Measurements from ENCODE around the gene CLCN4. TPM values are rescaled to one million over a fixed set of nuclear protein-coding genes. Genes with fewer than 3 reads are reported as not detected.
A peak's percentile ranks its signal among the peaks of the same experiment; 100 is the strongest.

The CLCN4 gene
- total RNA-seq (ENCODE audit: insufficient read depth, low replicate concordance), result 6.3 TPM

DNA sequence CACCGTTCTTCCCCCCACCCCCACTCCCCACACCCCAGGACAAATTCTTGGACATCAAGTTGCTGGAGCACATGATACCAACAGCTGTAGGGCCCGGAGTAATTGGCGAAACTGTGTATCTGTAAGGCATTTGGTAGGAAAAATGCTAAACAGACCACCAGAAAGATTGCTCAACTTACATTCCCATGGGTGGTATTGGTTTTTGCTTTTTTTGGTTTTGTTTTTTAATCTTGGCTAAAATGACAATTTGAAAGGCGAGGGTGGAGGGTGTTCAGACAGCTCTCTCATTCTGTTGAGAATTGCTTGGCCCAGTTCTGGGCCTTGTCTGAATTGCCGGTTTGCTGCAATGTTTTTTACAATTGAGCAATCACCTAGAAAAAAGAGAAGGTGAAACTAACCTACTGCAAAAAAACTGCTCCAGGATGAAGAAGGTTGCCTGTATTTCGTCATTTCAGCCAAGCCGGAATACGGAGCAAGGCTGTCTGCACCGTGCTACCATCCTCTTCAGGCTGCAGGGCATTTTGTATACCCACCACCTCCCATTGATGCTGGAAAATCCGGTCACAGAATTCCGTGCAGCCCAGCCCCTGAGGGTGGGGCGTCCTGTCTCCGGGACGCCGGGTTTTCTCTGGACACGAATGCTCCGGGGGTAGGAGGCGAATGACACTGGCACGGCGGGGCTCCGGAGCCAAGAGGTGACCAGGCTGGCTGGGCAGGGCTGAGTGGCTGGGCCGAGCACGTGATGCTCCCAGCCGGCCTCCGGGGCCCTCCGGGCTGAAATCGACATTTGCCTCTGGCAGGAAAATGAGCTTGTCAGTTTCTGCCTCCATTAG lies at the start of gene CLCN4:
Gene CLCN4 (plus strand): TSS at position 777 of the 833 bp plus-strand sequence. CDS start 28,058 bp downstream, outside the sequence.
- peak; percentile 40 for DNase-seq (ENCODE audit: low spot score)

DNA sequence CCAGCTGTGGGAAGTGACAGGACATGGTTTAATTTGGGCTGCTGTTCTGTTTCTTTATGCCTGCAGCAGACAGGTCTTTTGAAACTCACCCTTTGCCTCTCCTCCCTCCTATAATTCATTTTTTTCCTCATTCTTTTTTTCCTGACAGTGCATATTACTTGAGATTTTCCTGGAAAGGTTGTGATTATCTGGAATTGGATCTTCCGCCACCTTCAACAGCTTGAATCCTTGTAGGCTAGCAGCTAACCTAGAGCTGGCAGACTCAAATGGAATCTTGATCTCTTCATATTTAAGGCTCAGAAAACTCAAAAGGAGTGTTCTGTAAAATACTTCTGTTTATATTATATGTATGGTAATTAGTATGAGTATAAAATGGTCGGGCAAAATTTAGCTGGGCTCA lies 49.3 kb upstream of the CLCN4 start:
- DNase-seq (ENCODE audit: low spot score), result no peak

DNA sequence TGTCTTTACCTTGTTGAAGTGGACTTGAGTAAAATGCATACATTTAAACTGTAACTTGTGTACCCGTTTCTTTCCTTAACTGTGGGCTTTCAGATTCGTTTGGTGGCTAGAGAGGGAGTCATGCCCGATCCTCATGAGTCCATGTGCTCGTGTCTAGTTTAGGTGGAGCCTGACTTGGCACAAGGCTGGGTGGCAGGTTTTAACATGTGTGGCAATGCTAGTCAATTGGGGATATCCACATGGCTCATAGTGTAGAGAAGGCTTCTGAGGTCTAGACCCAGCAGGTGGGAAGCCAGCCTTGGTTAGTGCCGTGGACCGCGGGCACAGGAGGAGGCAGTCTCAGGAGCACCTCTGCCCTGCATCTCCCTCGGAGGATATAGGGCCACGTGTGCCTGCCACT lies 48.5 kb upstream of the CLCN4 start:
- DNase-seq (ENCODE audit: low spot score), result no peak

DNA sequence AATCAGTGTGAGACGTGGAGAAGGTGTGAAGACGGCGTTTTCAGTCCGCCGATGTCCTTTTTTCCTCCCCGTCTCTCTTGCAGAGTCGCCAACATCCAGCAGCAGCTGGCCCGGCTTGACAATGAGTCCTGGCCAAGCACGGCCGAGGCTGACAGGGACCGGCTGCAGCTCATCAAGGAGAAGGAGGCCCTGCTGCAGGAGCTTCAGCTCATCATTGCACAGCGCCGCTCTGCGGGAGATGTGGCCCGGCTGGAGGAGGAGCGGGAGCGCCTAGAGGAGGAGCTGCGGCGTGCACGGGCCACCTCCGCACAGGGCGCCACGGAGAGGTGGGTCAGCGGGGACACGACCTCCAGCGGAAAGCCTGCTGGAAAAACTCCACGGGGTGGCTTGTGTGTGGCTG lies 47.1 kb upstream of the CLCN4 start:
- DNase-seq (ENCODE audit: low spot score), result no peak

DNA sequence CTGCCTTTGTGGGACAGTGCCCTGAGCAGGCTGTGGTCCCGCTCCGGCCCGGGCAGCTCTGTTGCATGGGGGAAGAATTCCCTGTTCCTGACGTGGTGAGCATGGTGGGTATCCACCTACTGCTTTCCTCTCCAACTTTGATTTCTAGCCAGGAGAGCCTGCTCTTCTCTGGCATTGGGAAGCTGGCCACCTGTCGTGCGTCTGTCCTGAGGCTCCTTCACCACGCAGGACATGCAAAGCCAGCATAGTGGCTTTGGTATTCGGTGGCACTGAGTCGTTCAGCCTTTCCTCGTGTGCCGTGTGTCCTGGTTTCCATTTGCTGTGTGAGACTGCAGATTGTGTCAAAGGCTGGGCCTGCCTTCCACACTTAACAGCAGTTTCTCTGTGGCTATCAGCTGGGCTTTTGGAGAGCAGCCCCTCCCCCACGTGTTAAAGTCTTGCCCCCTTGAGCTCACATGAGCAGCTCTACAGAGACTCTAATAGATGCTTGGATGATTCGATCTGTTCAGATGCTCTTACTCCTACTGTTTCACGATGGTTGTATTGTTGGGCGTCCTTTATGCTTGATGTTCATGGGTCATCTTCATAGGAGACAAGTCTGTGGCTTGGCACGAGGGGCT lies 46.3 kb upstream of the CLCN4 start:
- no peak for DNase-seq (ENCODE audit: low spot score)

DNA sequence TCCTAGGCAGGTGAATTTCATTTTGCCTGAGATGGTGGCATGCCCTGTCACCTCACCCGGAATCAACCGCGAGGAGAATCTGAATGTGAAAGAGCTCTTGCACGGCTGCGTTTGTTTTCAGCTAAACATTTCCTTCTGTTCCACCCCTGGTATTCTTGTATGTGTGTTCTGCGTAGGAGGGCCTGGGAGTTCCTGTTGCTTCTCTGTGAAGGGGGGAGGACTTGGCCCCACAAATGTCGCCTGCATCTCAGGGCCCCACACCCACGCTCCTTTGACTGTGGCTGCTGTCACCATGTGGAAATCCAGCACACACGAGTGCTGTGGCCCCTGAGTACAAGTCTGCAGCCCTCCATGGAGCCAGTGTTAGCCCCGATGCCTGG lies 45.8 kb upstream of the CLCN4 start:
- no peak for DNase-seq (ENCODE audit: low spot score)

DNA sequence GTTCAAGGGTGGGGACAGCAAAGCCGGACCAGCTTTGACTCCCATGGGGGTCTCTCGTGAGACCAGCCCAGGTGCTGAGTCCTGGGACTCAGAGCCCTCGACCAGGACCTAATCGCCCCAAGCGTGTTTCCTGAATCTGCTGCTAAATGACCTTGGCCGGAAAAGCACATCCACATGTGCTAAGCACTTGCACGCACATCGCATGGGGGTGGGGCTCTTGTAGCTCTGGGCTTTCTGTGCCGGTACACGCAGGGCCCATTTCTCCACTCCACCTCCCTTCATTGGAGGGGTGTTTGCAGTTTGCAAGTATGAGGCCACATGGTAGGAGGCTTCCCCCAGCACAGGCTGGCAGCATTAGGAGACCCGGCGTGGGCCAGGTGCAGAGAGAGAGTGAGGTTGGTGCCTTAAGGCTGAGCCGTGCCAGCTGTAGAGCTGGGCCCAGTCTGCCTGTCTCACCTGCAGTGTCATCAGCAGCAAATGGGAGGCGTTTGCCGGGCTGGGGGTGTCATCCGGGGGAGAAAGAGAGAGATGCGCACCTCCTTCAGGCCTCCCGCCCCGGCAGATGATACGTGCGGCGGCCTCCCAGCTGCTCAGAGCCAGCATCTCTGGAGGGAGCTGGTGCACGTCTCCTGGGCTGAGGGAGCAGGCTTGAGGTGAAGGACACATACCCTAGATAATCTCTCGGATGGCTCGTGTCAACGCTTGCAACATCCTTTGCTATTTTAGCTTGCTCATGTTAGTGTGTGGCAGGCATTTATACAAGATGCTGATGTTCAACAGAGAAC lies 45.2 kb upstream of the CLCN4 start:
- no peak for DNase-seq (ENCODE audit: low spot score)

DNA sequence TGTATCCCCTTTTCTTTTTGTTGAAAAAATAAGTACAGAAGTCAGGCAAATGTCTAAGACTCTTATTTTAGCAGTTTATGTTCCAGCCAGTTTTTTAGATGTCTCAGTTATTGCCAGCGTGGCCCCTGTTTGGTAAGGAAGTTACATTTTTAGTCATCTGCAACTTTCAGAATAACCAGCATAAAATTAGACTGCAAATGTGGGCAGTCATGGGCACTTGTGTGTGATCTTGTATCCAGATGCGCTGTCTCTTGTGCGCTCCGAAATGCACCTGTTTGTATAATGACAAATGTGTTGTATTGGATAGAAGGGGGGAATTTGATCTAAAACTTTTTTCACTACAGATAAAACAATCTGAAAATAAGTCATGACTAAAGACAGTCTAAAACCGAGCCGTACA lies 44.3 kb upstream of the CLCN4 start:
- no peak for DNase-seq (ENCODE audit: low spot score)

DNA sequence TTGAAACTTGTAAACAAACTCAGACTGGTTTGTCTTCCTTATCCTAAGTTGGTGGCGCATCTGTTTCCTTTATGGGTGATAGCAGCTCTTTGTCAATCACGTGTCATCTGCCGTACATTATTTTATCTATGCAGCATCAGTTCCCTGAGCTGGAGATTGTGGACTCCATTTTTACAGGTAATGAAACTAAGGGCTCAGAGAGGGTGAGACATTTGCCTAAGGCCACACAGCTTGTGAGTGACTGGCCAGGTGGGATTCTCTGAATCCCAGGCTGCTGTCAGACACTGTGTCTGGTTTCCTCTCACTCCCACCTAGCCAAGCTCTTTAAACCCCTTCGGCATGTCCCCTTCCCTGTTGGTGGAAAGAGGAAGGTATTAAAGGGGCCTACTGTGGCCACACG lies 41.7 kb upstream of the CLCN4 start:
- DNase-seq (ENCODE audit: low spot score), result no peak

DNA sequence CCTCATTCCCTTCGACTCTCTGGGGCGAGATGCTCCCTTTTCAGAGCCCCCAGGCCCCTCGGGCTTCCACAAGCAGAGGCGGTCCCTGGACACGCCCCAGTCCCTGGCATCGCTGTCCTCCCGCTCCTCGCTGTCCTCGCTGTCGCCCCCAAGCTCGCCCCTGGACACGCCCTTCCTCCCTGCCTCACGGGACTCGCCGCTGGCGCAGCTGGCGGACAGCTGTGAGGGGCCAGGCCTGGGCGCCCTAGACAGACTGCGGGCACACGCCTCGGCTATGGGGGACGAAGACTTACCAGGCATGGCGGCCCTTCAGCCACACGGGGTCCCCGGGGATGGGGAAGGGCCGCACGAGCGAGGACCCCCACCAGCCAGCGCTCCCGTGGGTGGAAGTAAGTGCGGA lies 39.5 kb upstream of the CLCN4 start:
- DNase-seq (ENCODE audit: low spot score), result no peak

DNA sequence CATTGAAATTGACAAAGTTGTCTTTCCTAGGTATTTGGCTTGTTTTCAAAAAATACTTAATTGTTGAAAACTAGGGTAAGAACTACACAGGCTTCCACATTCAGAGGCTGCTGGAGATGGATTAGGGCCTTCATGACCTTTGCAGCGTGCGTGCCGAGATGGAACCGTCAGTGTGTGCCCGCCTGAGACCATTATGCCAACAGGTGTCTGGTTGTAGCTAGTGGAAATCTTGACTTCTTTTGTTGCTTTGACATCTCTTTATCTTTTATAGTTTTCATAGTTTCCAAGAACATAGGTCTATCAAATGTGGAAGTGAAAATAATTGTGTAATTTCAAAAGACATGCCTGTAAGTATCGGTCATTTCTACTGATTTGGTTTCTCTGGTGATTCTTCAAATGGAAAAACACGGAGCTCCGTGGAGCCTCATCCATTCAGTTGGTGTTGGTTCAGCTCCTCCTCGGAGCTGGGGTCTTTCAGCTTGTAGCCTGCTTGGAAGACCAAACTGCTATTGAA lies 38.9 kb upstream of the CLCN4 start:
- DNase-seq (ENCODE audit: low spot score), result no peak

DNA sequence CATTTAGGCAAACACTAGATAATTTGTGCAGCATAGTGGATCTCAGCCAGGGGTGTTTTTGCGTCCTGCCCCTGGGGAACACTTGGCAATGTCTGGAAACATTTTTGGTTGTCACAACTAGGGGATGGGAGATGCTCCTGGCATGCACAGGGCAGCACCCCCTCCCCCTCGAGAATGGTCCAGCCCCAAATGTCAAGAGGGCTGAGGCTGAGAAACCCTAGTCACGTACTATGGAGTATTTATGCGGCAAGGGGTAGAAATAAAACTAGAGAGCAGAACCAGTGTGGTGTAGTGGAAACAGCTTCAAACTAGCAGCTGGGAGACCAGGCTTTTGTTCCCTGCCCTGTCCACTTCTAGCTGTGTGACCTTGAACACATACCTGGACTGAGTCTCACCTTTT lies 38.2 kb upstream of the CLCN4 start:
- no peak for DNase-seq (ENCODE audit: low spot score)

DNA sequence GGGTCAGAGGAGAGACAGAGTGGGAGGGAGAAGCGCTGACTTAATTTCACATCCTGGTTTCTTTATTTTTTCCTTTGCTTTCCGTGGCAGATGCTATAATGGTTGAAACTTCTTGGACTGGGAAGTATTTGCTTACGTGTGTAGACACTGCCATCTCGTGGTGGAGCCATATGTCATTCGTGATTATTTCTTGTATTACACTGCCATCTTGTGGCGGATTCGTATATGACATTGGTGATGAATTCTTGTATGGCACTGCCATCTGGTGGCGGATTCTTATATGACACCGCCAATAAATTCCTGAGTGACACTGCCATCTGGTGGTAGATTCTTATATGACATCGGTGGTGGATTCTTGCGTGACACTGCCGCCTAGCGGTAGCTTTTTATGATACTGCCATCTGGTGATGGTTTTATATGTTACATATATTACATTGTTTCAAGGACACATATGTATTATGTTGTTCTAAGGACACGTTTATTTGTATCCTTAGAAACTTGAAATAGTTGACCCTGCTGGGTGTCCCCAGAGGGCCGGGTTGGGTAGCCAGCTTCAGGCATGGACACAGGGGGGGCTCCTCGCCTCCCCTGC lies 37.3 kb upstream of the CLCN4 start:
- DNase-seq (ENCODE audit: low spot score), result peak; percentile 66

DNA sequence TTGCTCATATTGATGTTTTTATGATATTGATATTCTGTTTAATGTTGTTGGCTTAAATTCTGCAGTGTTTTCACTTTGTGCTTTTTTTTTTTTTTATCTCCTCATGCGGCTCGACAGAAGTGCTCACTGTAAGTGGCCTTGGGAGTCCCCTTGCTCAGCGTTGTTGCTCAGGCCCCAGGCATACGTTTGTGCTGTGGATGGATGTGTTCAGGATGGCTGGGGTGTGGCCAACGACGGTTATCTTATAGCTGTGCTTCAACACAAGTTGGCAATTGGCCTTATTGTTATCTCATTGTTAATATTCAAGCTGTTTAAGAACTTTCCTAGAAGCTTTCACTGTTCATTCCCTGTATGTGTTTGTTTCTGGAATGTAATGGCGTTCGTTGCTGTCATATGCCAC lies 36.4 kb upstream of the CLCN4 start:
- DNase-seq (ENCODE audit: low spot score), result no peak

DNA sequence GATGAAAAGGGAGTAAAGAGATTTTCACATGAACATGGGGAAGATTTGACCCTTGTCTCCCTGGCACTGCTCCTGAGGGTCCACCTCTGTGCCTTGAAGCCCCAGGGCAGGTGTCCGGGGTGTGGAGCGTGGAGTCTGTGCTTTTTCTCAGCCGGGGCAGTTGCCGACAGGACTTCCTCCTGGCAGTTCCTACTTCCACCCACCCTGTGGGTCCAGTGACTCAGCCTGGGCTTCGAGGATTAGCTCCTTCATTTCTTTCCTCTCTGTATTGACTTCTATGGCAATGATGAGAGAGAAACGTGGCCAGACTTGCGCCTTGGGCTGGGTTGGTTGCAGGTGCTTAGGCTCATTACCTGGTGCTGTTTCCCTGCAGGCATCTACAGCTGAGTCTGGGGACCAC lies 35.9 kb upstream of the CLCN4 start:
- DNase-seq (ENCODE audit: low spot score), result no peak

DNA sequence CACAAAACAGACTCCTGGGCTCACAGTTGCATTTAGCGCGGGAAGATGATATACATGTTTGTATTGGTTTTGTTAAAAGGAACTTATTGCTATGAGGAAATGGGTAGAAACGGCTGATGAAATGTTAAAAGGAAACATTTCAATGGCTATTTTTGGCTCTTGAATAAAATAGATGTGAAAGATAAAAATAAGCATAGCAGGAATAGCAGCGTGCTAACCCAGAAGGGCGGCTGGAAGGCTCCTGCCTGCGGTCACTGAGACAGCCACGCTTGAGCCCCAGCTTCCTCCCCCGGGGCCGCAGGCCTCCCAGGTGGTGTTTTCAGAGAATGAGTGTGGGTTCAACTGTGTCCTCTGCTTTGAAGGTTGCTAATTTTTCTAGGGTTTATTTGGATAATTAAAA lies 35.0 kb upstream of the CLCN4 start:
- no peak for DNase-seq (ENCODE audit: low spot score)

DNA sequence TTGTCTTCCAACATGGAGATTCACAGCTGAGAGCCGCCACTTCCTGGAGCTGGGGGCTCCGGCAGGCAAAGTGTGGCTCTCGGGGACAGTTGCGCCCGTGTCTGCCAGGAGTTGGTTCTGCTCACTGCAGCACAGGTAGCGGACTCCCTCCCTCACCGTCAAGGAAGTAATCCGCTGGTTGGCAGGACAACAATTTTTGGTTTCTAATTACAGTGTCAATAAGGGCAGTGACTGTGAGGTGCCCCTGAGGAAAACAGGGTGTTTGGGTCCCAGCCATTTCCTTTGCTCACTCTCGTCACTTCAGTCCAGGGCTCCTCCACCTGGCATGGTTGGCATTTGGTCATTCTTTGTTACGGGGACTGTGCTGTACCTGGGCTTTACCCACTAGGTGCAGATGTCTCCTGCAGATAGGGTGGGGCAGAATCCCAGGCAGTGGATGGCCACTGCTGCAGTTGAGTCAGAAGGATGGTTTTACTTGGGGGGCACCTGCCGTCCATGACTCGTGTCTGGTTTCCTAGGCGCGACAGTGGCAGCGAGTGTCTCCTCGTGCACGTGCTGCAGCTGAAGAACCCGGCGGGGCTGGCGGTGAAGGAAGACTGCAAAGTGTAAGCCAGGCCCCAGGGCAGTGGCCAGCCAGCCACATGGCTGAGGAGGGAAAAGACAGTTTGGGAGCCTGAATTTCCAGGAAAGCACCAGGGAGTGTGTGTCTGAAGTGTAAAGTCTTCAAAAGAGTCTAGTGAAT lies 32.1 kb upstream of the CLCN4 start:
- DNase-seq (ENCODE audit: low spot score), result no peak

DNA sequence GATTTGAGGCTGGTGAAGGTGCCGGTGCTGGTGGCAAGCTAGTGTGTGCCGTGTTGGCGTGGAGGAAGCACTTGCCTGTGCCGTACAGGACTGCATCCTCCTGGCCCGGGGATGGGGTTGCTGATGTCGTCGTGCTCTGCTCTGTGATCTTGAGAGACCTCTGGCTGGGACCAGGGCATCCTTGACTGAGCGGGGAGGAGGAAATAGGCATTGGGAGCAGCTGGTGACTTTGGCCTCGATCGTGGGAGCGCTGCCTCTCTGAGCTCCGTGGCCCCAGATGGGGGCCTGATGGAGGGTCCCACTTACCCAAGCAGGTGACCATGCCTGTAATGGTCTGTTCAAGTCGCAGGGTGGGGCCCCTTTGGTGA lies 31.5 kb upstream of the CLCN4 start:
- no peak for DNase-seq (ENCODE audit: low spot score)

DNA sequence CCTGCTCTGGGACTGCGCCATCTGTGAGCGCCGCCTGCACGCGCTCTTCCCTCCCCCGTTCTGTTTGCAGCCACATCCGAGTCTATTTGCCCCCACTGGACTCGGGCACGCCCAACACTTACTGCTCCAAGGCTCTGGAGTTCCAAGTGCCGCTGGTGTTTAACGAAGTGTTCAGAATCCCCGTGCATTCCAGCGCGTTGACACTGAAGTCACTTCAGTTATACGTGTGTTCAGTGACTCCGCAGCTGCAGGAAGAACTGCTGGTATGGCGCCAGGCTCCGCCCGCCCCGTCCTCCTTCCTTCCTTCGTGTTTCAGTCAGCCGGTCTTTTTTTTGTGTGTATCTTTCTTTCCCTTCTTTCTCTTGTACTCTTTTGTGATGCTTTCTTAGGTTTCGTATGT lies 30.7 kb upstream of the CLCN4 start:
- no peak for DNase-seq (ENCODE audit: low spot score)

DNA sequence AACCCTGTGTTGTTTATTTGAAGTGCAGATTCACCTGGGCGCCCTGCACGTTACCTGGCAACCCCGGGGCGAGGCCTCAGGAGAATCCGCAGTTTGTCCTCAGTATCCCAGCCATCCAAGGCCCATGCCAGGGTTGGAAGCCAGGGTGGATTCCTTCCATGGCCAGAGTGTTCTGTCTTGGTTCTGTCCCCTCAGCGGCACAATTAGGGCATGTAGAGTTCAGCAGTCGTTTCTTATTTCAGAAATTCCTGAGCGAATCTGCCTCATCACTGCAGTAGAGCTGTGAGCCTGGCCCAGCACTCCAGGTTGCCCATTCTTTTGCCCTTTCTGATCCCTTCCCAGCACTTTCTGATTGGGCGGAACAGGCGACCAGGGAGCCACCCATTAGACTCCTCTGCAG lies 29.9 kb upstream of the CLCN4 start:
- DNase-seq (ENCODE audit: low spot score), result no peak

DNA sequence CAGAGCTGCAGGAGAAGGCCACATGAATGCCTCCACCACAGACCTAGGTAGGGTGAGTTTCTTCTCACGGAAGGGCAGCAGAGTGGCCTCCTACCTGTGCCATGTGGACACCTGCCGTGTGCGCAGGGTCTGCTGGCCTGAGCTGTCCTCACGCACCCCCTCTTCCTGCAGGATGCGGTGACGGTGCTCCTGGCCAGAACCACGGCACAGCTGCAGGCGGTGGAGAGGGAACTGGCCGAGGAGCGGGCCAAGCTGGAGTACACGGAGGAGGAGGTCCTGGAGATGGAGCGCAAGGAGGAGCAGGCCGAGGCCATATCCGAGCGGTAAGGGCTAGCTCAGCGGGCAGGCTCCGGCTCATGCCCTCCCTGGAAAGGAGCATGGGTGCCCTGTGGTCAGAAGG lies 28.4 kb upstream of the CLCN4 start:
- DNase-seq (ENCODE audit: low spot score), result no peak

All from umbilical cord (tissue), 2 donors.